ENCODE results near the gene STK16. TPM values are rescaled to one million over a fixed set of nuclear protein-coding genes. Genes with fewer than 3 reads are reported as not detected.

STK16 gene
- total and polyA plus RNA-seq, 2 of the 13 experiments (the other 11 are each of a cell fraction or from before 2014, with no cell fraction given), result 28.0 to 50.9 TPM

GRCh38 chr2:219249203-219249980 is 4.1 kb downstream of the STK16 start (continued):
- TF ChIP-seq ZNF761 (CRISPR knock-in tag; conservative IDR thresholded peaks at IDR 0.05) (no peak), SP140L (CRISPR knock-in tag; IDR thresholded peaks at IDR 0.05; ENCODE audit: borderline replicate concordance) (0 out of 2 replicates have a peak, but pooled peaks have one; percentile 17), ZNF687 (CRISPR knock-in tag; IDR thresholded peaks at IDR 0.05) (peak; percentile 83), SPEN (CRISPR knock-in tag; IDR thresholded peaks at IDR 0.05; ENCODE audit: low read depth) (peak; percentile 74), MAF1 (CRISPR knock-in tag; IDR thresholded peaks at IDR 0.05; ENCODE audit: borderline replicate concordance) (no peak), ZNF136 (CRISPR knock-in tag; IDR thresholded peaks at IDR 0.05; ENCODE audit: low read depth) (peak; percentile 42; the same call in 1 of the 2 replicates), U2AF1 (optimal IDR thresholded peaks at IDR 0.05; ENCODE audit: low read depth, low read length) (no peak), DDIT3 (CRISPR knock-in tag; IDR thresholded peaks at IDR 0.05) (no peak), HHEX (CRISPR knock-in tag; IDR thresholded peaks at IDR 0.05) (no peak), JARID2 (CRISPR knock-in tag; IDR thresholded peaks at IDR 0.05; ENCODE audit: insufficient replicate concordance) (peak; percentile 18), ZNF468 (CRISPR knock-in tag; IDR thresholded peaks at IDR 0.05) (0 out of 2 replicates have a peak, but pooled peaks have one; percentile 50), ZBTB42 (CRISPR knock-in tag; IDR thresholded peaks at IDR 0.05) (peak; percentile 95), KMT2B (CRISPR knock-in tag; IDR thresholded peaks at IDR 0.05) (no peak), ZNF749 (CRISPR knock-in tag; IDR thresholded peaks at IDR 0.05; ENCODE audit: borderline replicate concordance) (0 out of 2 replicates have a peak, but pooled peaks have one; percentile 33), PATZ1 (CRISPR knock-in tag; IDR thresholded peaks at IDR 0.05) (peak; percentile 61; the same call in 1 of the 2 replicates), HNF4A (CRISPR knock-in tag; IDR thresholded peaks at IDR 0.05) (peak; percentile 51), RNF2 (conservative IDR thresholded peaks at IDR 0.05; ENCODE audit: low read depth) (no peak), ZNF616 (CRISPR knock-in tag; IDR thresholded peaks at IDR 0.05; ENCODE audit: low read depth) (0 out of 2 replicates have a peak, but pooled peaks have one; percentile 30), RFXANK (CRISPR knock-in tag; IDR thresholded peaks at IDR 0.05) (no peak), NCOA1 (CRISPR knock-in tag; IDR thresholded peaks at IDR 0.05) (no peak), TBP (CRISPR knock-in tag; IDR thresholded peaks at IDR 0.05) (no peak), ZSCAN22 (CRISPR knock-in tag; IDR thresholded peaks at IDR 0.05) (no peak), KLF11 (CRISPR knock-in tag; IDR thresholded peaks at IDR 0.05) (no peak), TAF1 (CRISPR knock-in tag; IDR thresholded peaks at IDR 0.05) (peak; percentile 70)
